Hepatocyte (in vitro differentiated cells): ENCODE data around the gene SCGB2B2. TPM values are rescaled to one million over a fixed set of nuclear protein-coding genes. Genes with fewer than 3 reads are reported as not detected.

Experiments used
- DNase-seq: peaks from one replicate; pipeline ENCODE4 v3.0.0-alpha.2; 2016; ENCODE audit warnings: low spot score
- H2AFZ ChIP-seq: fragments of 200-600 bp; sonication (generic); 2 replicates; pipeline ENCODE4 v1.6.0; 2016; ENCODE audit warnings: antibody characterized with exemption, mild to moderate bottlenecking
- H3K27ac ChIP-seq: fragments of 200-600 bp; sonication (generic); 2 replicates; pipeline ENCODE4 v1.5.1; 2016; ENCODE audit warnings: mild to moderate bottlenecking
- H3K27me3 ChIP-seq: fragments of 200-600 bp; sonication (generic); 2 replicates; pipeline ENCODE4 v1.6.1; 2016
- H3K36me3 ChIP-seq: fragments of 200-600 bp; sonication (generic); replicated peaks from 2 replicates; pipeline ENCODE4 v1.5.1; 2016; ENCODE audit warnings: low read depth; ENCODE audit not compliant: insufficient read depth
- H3K4me1 ChIP-seq: fragments of 200-600 bp; sonication (generic); 2 replicates; pipeline ENCODE4 v1.5.1; 2016; ENCODE audit warnings: mild to moderate bottlenecking, moderate library complexity; ENCODE audit not compliant: insufficient read depth
- H3K4me2 ChIP-seq: fragments of 200-600 bp; sonication (generic); 2 replicates; pipeline ENCODE4 v1.6.0; 2016
- H3K4me3 ChIP-seq: fragments of 200-600 bp; sonication (generic); 2 replicates; pipeline ENCODE4 v1.5.1; 2016; ENCODE audit warnings: mild to moderate bottlenecking
- H3K79me2 ChIP-seq: fragments of 200-600 bp; sonication (generic); 2 replicates; pipeline ENCODE4 v1.6.0; 2017; ENCODE audit warnings: mild to moderate bottlenecking
- H3K9me2 ChIP-seq: fragments of 200-600 bp; sonication (generic); replicated peaks from 2 replicates; pipeline ENCODE4 v1.6.0; 2017; ENCODE audit warnings: mild to moderate bottlenecking; ENCODE audit not compliant: insufficient read depth
- H3K9me3 ChIP-seq: fragments of 200-600 bp; sonication (generic); 2 replicates; pipeline ENCODE4 v1.5.1; 2016; ENCODE audit warnings: low read depth, mild to moderate bottlenecking
- H4K20me1 ChIP-seq: fragments of 200-600 bp; sonication (generic); 2 replicates; pipeline ENCODE4 v1.6.0; 2016; ENCODE audit warnings: mild to moderate bottlenecking; ENCODE audit not compliant: insufficient read depth, poor library complexity, severe bottlenecking
- CTCF ChIP-seq: fragments of 200-600 bp; sonication (generic); IDR thresholded peaks from 2 replicates; pipeline ENCODE4 v1.5.1; 2016; ENCODE audit warnings: antibody characterized with exemption, mild to moderate bottlenecking; ENCODE audit not compliant: poor library complexity
- EZH2 ChIP-seq: fragments of 200-600 bp; sonication (generic); IDR thresholded peaks from 2 replicates; pipeline ENCODE4 v1.6.1; 2016; ENCODE audit warnings: antibody characterized with exemption, mild to moderate bottlenecking, borderline replicate concordance
- EZH2phosphoT487 ChIP-seq: fragments of 200-600 bp; sonication (generic); IDR thresholded peaks from one replicate; pipeline ENCODE4 v1.6.1; 2018; ENCODE audit warnings: antibody characterized with exemption, mild to moderate bottlenecking, low read depth, moderate library complexity; ENCODE audit not compliant: unreplicated experiment, severe bottlenecking
- WGBS: methylation state at CpG from one replicate; pipeline ENCODE4 v1.1.6; 2016; ENCODE audit warnings: low lambda C conversion rate; ENCODE audit errors: missing lambda C conversion rate; 5-methylcytosine and 5-hydroxymethylcytosine counted together
- polyA plus RNA-seq: library from polyadenylated mRNA; unstranded; fragments of >200 nt; fragmentation: Nextera tagmentation; extraction: Ambion mirVana; gene quantifications from 2 replicates; pipeline ENCODE4 v1.2.1, GENCODE V29; 2016
- total RNA-seq: library from RNA; depleted of rRNA; stranded (reverse); fragments of >200 nt; gene quantifications from 2 replicates; pipeline ENCODE4 v1.2.3, GENCODE V29; 2014

SCGB2B2 gene
- total and polyA plus RNA-seq, 2 experiments from 2014 or later = 0.13 TPM; not detected in 1

- DNase-seq = no peak
- H2AFZ ChIP-seq = no peak overlapping the region
- H3K4me2 ChIP-seq = no peak overlapping the region
- H3K9me2 ChIP-seq = no peaks in the 10 kb centered on the region
- H3K79me2 ChIP-seq = no peaks in the 10 kb centered on the region
- WGBS = 94% methylated on average over 3 of the region's 3 CpGs
- no peaks in the 10 kb centered on the region for H3K4me1 ChIP-seq
- H3K36me3 ChIP-seq = no peaks in the 10 kb centered on the region
- H3K27ac ChIP-seq = no peak overlapping the region
- no peaks in the 10 kb centered on the region for H3K27me3 ChIP-seq
- no peaks in the 10 kb centered on the region for H4K20me1 ChIP-seq
- TF ChIP-seq EZH2phosphoT487 = no peak
- no peak for TF ChIP-seq EZH2
- no peak for TF ChIP-seq CTCF
- no peaks in the 10 kb centered on the region for H3K9me3 ChIP-seq
- H3K4me3 ChIP-seq = no peak overlapping the region
Measured at GRCh38 chr19:34664168-34664567, 12.8 kb downstream of the SCGB2B2 start.

- no peak for TF ChIP-seq EZH2
- TF ChIP-seq EZH2phosphoT487 = no peak
- TF ChIP-seq CTCF = no peak
- H2AFZ ChIP-seq = no peak overlapping the region
- 41% methylated on average over 5 of the region's 5 CpGs for WGBS
- H3K36me3 ChIP-seq = no peaks in the 10 kb centered on the region
- no peaks in the 10 kb centered on the region for H3K9me3 ChIP-seq
- H3K9me2 ChIP-seq = no peaks in the 10 kb centered on the region
- no peaks in the 10 kb centered on the region for H3K27me3 ChIP-seq
- H3K4me3 ChIP-seq = no peak overlapping the region
- H4K20me1 ChIP-seq = no peaks in the 10 kb centered on the region
- no peak overlapping the region for H3K27ac ChIP-seq
- no peaks in the 10 kb centered on the region for H3K4me1 ChIP-seq
- no peaks in the 10 kb centered on the region for H3K79me2 ChIP-seq
- H3K4me2 ChIP-seq = no peak overlapping the region
- no peak for DNase-seq
Measured at GRCh38 chr19:34662919-34663318, 14.0 kb downstream of the SCGB2B2 start.

GRCh38 chr19:34661357-34661756, 15.6 kb downstream of the SCGB2B2 start:
- Histone ChIP-seq H3K27ac (no peak overlapping the region), H3K4me2 (no peak overlapping the region)
- TF ChIP-seq EZH2phosphoT487 (no peak), CTCF (no peak), EZH2 (no peak)

GRCh38 chr19:34655651-34656050, 21.3 kb downstream of the SCGB2B2 start:
- H3K27ac ChIP-seq = no peak overlapping the region
- no peaks in the 10 kb centered on the region for H3K4me1 ChIP-seq
- DNase-seq = no peak
- H3K9me3 ChIP-seq = peaks cover 7% of the 10 kb centered on the region
- H3K36me3 ChIP-seq = no peaks in the 10 kb centered on the region
- TF ChIP-seq CTCF (no peak), EZH2phosphoT487 (no peak), EZH2 (no peak)
- no peaks in the 10 kb centered on the region for H4K20me1 ChIP-seq
- 73% methylated on average over 2 of the region's 2 CpGs for WGBS
- no peaks in the 10 kb centered on the region for H3K27me3 ChIP-seq
- H2AFZ ChIP-seq = no peak overlapping the region
- no peaks in the 10 kb centered on the region for H3K9me2 ChIP-seq
- no peaks in the 10 kb centered on the region for H3K79me2 ChIP-seq
- no peak overlapping the region for H3K4me3 ChIP-seq
- no peak overlapping the region for H3K4me2 ChIP-seq

More at GRCh38 chr19:34661357-34661756, 15.6 kb downstream of the SCGB2B2 start:
- Histone ChIP-seq H4K20me1 (no peaks in the 10 kb centered on the region), H3K4me1 (no peaks in the 10 kb centered on the region), H3K79me2 (no peaks in the 10 kb centered on the region), H3K9me2 (no peaks in the 10 kb centered on the region), H3K36me3 (no peaks in the 10 kb centered on the region), H2AFZ (no peak overlapping the region), H3K4me3 (no peak overlapping the region), H3K9me3 (no peaks in the 10 kb centered on the region), H3K27me3 (no peaks in the 10 kb centered on the region)
- DNase-seq = no peak
- WGBS = 83% methylated on average over 3 of the region's 3 CpGs
